ENCODE measurements around the gene CDSN.

- TF ChIP-seq POLR2A (IDR thresholded peaks at IDR 0.05; ENCODE audit: low read depth, low read length): no peak
- no peak for TF ChIP-seq POU2F2 (IDR thresholded peaks at IDR 0.05; ENCODE audit: low read depth, low read length)
- TF ChIP-seq PAX5 (IDR thresholded peaks at IDR 0.05; ENCODE audit: insufficient read depth, low read length, severe bottlenecking): no peak
- no peak for TF ChIP-seq POLR2AphosphoS5 (IDR thresholded peaks at IDR 0.05; ENCODE audit: low read depth, low read length)
- TF ChIP-seq TAF1 (IDR thresholded peaks at IDR 0.05; ENCODE audit: low read depth, low read length): no peak
Measured at GRCh38 chr6:31113861-31114540, 6.2 kb downstream of the CDSN start.

Data from GM12891 (cell line).